GM18951 (cell line): ENCODE data around the gene TEDDM1.

Experiments
- POLR2A ChIP-seq: IDR thresholded peaks from 4 replicates; pipeline ENCODE4 v1.6.1; 2011; ENCODE audit warnings: mild to moderate bottlenecking; ENCODE audit not compliant: insufficient read length, insufficient read depth; ENCODE audit errors: extremely low read depth
- in situ Hi-C: fragments of 300-500 bp; cut with MboI; formaldehyde crosslinking; loops from one replicate; pipeline ENCODE4 v1.12.0; 2022; ENCODE audit warnings: low sequenced_read_pairs, mixed read lengths, inconsistent platforms; ENCODE audit not compliant: unreplicated experiment

The TEDDM1 gene, protein sequence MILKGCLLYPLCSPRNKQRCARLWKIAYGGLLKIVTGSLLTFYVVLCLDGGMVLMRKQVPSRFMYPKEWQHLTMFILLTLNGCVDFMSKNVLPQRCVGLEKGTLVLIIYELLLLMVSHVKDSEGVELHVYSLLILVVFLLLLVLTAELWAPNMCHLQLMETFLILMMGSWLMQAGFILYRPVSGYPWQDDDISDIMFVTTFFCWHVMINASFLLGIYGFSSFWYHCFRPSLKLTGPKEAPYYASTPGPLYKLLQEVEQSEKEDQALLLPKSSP

GRCh38 chr1:182400567-182400966, at the start of gene TEDDM1:
TEDDM1 (minus strand) TSS chr1:182400667; CDS start chr1:182400485, 182 bp downstream.
- no peak for TF ChIP-seq POLR2A
- in situ Hi-C loops, result no loop called here

DNA sequence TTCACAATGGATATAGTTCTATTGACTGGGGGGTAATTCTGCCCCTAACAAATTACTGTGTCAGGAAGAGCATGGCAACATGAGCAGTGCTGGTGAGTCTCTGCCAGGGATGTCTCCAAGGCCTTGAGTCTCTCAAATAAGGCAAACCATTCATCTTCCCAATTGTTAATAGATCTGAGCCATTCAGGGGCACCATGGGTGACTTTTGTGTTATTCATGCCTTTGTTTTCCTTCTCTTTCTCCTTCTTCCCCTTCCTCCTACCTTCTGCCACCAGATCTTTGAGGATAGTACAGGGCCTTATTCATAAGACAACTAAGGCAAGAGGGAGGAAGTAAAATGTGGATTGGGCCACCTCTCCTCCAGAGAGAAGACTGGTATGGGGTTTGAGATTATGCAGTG, 49.6 kb upstream of the TEDDM1 start, which contains the start of gene RGSL1:
Gene RGSL1, plus strand, starts transcription at position 60 of the 400 bp plus-strand sequence. Its CDS starts 20 bp downstream, at position 80.
- no peak for TF ChIP-seq POLR2A
- in situ Hi-C loops, result no loop called here

- in situ Hi-C loops, result loop anchor here (10.0 kb wide), 1 partner anchor 337 kb away; the partner anchor contains the start of gene NPL
- no peak for TF ChIP-seq POLR2A
These were observed 47.2 kb upstream of the TEDDM1 start for GRCh38 chr1:182447660-182448059.

- in situ Hi-C loops, result loop anchor here (10.0 kb wide), 1 partner anchor 338 kb away; the partner anchor contains the start of gene NPL
These were observed 46.7 kb upstream of the TEDDM1 start for GRCh38 chr1:182447124-182447523.

GRCh38 chr1:182446033-182446669, 45.7 kb upstream of the TEDDM1 start:
- no peak for TF ChIP-seq POLR2A

GRCh38 chr1:182444497-182444896, 44.0 kb upstream of the TEDDM1 start:
- in situ Hi-C loops, result loop anchor here (10.0 kb wide), 1 partner anchor 340 kb away; the partner anchor contains the start of gene NPL
- no peak for TF ChIP-seq POLR2A

More at GRCh38 chr1:182446033-182446669, 45.7 kb upstream of the TEDDM1 start:
- in situ Hi-C loops, result loop anchor here (10.0 kb wide), 1 partner anchor 339 kb away; the partner anchor contains the start of gene NPL

DNA sequence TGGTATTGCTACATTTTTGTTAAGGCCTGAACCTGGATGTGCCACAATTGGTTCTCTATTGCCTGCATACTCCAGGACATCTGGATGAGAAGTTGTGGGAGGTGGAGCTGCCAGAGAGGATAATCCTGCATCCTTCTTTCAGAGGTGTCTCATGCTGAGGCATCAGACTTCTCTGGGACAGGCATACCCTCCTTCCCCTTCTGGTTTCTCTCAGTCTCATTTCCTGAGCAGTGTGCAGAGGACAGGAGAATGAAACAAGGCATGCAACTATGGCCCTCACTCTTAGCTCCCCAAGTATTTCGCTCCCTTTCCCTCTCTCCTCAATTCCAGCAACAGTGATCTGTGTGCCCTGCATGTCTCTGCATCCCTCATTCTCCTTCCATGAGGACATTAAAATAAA, 41.9 kb upstream of the TEDDM1 start:
- TF ChIP-seq POLR2A, result no peak
- in situ Hi-C loops, result loop anchor here (10.0 kb wide), 1 partner anchor 342 kb away; the partner anchor contains the start of gene NPL

DNA sequence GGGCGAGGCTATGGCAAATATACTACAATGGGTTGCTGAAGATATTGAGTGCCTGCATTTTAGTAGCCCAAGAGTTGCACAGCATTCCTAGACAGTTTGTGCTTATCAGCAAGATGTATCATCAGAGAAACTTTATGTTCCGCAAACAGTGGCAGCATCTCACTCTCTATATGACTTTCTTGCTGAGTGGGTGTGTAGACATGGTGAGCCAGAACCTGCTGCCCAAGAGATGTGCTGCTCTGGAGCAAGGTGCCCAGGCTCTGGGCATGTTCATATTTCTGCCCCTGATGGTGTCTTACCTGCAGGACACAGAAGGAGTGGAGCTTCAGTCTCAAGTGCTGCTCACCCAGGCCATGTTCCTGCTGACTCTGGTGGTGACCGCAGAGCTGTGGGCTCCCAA, 41.3 kb upstream of the TEDDM1 start:
- TF ChIP-seq POLR2A, result no peak
- in situ Hi-C loops, result loop anchor here (10.0 kb wide), 1 partner anchor 343 kb away; the partner anchor contains the start of gene NPL

DNA sequence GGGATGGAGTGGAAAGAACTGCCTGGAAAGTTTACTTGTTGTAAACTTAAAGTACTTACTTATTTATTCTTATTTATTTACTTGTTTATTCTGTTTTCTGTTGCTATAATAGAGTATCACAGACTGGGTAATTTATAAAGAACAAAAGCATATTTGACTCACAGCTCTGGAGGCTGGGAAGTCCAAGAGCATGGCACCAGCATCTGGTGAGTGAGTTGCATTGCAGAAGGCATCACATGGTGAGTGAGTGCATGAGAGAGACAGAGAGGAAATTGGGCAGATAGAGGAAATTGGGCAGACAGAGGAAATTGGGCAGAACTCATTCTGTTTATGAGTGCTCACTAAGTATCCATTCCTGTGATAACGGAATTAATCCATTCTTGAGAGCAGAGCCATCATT, 37.9 kb upstream of the TEDDM1 start:
- no peak for TF ChIP-seq POLR2A
- in situ Hi-C loops, result no loop called here

- TF ChIP-seq POLR2A, result no peak
- in situ Hi-C loops, result no loop called here
These were observed 33.1 kb upstream of the TEDDM1 start for GRCh38 chr1:182433580-182433979.

- in situ Hi-C loops, result no loop called here
- TF ChIP-seq POLR2A, result no peak
These were observed 30.8 kb upstream of the TEDDM1 start for GRCh38 chr1:182431278-182431677.

DNA sequence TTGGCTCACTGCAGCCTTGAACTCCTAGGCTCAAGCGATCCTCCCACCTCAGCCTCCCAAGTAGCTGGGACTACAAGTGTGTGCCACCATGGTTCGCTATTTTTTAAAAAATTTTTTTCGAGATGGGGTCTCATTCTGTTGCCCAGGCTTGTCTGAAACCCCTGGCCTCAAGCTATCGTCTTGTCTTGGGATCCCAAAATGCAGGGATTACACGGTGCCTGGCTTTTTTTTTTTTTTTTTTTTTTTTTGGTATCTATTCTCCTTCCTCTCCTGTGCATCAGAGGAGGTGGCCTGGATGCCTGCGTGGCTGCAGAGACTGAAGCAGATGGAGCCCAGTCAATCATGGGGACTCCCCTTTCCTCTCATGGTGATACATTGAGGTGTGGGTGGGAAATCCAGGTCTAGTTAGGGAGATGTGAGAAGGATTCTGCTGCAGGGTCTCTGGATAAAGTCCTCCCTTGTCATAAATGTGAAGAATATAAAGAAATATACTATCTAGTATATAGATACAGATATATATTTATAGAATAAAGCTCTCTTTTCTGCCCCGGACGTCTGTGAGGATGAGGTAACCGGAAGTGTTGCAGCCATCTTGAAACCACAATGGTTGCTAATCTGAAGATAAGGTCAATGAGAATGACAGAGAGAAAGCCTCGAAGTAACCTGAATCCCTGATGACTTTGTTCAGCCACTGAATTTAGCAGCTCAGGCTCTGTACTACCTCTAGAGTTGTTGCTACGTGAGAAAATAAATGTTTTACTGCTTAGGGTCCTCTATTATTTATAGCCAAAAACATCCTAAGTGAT, 30.0 kb upstream of the TEDDM1 start:
- TF ChIP-seq POLR2A, result no peak
- in situ Hi-C loops, result no loop called here

GRCh38 chr1:182428043-182428442, 27.6 kb upstream of the TEDDM1 start:
- TF ChIP-seq POLR2A, result no peak
- in situ Hi-C loops, result no loop called here
